ENCODE data around the gene NSMF.

Gene NSMF, protein sequence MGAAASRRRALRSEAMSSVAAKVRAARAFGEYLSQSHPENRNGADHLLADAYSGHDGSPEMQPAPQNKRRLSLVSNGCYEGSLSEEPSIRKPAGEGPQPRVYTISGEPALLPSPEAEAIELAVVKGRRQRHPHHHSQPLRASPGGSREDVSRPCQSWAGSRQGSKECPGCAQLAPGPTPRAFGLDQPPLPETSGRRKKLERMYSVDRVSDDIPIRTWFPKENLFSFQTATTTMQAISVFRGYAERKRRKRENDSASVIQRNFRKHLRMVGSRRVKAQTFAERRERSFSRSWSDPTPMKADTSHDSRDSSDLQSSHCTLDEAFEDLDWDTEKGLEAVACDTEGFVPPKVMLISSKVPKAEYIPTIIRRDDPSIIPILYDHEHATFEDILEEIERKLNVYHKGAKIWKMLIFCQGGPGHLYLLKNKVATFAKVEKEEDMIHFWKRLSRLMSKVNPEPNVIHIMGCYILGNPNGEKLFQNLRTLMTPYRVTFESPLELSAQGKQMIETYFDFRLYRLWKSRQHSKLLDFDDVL

DNA sequence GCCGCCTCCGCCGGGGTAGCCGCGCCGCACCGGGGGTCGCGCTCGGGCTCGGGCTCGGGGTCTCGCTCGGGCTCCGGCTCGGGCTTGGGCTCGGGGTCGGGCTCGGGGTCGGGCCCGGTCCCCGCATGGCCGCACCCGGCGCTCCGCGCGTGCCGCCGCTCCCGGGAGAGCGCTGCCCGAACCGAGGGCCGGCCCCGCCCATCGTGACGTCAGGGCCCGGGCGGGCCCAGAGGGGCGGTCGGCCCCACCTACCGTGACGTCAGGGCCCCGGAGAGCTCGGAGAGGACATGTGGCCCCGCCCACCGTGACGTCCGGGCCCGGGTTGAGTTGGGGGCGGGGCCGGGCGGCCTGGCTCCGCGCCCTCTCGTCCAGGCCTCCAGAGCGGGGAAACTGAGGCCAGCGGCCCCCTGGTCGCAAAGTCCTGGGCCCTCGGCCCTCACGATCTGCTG lies at the start of gene NSMF:
Gene NSMF, minus strand, starts transcription at position 183 of the 449 bp plus-strand sequence. CDS start 232 bp downstream, outside the sequence.
- peak; percentile 66 for DNase-seq (ENCODE audit: extremely low read depth, low read depth)
- TF ChIP-seq, protein P1, sequence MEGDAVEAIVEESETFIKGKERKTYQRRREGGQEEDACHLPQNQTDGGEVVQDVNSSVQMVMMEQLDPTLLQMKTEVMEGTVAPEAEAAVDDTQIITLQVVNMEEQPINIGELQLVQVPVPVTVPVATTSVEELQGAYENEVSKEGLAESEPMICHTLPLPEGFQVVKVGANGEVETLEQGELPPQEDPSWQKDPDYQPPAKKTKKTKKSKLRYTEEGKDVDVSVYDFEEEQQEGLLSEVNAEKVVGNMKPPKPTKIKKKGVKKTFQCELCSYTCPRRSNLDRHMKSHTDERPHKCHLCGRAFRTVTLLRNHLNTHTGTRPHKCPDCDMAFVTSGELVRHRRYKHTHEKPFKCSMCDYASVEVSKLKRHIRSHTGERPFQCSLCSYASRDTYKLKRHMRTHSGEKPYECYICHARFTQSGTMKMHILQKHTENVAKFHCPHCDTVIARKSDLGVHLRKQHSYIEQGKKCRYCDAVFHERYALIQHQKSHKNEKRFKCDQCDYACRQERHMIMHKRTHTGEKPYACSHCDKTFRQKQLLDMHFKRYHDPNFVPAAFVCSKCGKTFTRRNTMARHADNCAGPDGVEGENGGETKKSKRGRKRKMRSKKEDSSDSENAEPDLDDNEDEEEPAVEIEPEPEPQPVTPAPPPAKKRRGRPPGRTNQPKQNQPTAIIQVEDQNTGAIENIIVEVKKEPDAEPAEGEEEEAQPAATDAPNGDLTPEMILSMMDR (IDR thresholded peaks at IDR 0.05; ENCODE audit: low read depth, low read length), result no peak

DNA sequence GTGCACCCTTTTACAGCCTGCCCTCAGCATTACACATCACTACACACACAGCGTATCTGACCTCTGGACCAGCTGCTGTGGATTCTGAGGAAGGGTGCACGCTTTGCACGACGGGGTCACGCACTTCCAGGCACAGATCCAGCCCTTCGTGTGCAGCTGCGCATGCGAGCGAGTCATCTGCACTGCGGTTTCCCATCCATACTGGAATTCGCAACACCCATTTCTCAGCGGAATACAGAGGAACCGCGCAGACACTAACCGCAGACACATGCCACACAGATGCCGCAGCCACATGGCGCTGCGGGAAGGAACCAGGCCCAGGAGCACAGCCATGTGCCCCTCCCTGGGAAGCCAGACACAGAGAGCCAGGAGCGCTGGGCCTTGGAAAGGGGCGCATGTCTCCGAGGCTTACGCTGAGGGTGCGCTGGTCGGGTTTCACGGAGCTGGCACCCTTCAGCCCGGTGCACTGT lies 47.6 kb upstream of the NSMF start:
- DNase-seq (ENCODE audit: extremely low read depth, low read depth), result no peak

DNA sequence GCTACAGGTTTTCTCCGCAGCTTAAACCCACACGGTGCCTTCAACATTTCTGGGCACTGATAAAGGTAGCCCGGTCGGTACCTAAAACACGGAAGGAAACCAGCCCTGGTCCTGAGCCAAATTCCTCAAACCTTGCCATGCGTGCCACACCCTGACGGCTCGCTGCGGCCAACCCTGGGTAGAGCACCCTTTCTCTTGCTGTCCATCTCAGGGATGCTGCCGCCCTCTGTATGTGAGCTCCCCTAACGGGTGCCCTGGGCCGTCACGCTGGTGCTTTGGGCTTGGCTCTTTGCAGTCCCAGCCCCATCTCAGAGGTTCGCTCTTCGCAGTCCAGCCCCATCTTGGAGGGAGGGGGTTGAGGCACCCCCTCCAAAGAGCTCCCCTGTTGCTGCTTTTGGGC lies 47.1 kb upstream of the NSMF start:
- TF ChIP-seq, protein P1 (IDR thresholded peaks at IDR 0.05; ENCODE audit: low read depth, low read length), result no peak
- no peak for DNase-seq (ENCODE audit: extremely low read depth, low read depth)

More for the DNA sequence above, 47.6 kb upstream of the NSMF start:
- TF ChIP-seq, protein P1 (IDR thresholded peaks at IDR 0.05; ENCODE audit: low read depth, low read length), result no peak

DNA sequence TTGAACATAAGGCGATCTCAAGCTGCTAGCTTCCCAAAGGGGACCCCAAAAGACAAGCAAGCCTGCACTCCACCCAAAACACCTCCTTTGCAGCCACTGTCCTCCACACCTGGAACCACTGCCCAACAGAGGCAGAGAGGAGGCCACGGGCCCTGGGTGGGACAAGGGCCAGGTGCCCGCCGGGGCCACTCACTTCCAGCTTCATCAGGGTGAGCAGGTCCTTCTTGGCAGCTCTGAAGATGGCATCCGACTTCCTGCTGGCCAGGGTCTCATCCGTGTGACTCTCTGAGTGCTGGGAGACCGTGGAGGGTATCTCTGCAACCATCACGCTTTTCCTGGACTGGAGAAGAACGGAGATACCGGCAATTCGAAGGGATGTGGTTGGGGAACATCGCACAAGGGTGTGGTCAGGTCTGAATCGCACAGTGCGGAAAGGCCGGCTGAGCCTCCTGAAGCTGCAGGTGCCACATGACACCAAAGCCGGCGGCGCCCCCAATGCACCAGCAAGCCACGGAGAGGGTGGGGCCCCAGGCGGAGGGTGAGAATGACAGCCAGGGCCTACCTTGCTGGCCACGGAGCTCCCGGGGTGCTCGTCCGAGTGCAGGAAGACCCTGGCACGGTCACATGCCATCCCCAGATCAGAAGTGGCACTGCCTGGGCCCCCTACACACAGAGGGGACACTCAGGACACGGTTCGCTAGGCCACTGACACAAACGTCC lies 46.4 kb upstream of the NSMF start:
- TF ChIP-seq, protein P1 (IDR thresholded peaks at IDR 0.05; ENCODE audit: low read depth, low read length), result no peak
- no peak for DNase-seq (ENCODE audit: extremely low read depth, low read depth)

DNA sequence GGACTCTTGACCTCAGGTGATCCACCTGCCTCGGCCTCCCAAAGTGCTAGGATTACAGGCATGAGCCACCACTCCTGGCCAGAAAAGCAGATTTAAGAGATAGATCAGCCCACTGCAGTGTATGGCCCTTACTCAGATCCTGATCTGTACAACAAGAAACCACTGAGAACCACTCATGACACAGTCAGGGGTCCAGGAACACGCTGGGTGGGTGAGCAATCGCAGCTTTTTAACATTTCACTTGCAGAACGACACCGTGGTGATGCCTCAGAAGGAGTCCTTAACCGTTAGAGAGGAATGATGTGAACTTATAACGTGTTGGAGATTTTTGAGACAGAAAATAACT lies 45.3 kb upstream of the NSMF start:
- TF ChIP-seq, protein P1 (IDR thresholded peaks at IDR 0.05; ENCODE audit: low read depth, low read length), result no peak
- no peak for DNase-seq (ENCODE audit: extremely low read depth, low read depth)

DNA sequence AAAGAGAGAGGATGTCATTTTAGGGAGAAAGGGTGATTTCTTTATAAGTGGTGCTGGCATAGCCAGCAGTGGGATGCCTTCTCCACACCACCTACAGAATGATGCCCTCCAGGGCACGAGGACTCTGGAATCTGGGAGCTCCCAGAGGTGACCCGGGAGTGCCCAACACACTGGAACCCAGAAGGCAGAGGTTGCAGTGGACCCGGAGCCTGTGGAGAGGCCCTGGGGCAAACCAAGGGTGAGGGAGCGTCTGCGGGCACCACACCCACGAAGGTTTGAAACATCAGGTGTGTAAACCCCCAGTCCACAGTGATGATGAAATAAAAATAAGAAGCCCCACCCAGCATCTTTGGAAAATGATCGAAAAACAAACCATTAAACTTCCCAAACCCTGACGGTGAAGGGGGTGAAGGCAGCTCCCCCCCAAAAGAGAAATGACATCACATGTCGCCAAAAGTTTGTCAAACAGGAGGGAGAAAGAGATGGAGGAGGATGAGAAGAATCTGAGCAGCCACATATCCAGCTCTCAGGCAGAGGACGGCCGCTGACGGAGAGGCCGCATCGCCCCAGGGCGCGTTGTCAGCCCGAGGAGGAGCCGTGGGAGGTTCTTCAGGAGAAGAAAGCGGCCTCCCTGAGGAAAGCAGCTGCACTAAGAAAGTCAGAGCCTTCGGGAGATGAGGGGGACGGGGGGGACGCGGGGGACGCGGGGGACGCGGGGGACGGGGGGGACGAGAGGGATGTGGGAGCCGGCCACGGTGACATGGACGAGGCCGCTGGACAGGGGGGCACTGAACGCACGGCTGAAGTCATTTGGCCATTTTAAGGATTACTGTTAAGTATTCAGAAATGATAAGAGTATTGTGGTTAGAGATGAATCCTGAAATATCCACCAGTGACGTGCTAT lies 43.1 kb upstream of the NSMF start:
- DNase-seq (ENCODE audit: extremely low read depth, low read depth), result no peak
- TF ChIP-seq, protein P1 (IDR thresholded peaks at IDR 0.05; ENCODE audit: low read depth, low read length), result no peak

All from AG09319 (cell line).